Endometrial microvascular endothelial cells (primary cell): Measurements from ENCODE around the gene NECAB2. TPM values are rescaled to one million over a fixed set of nuclear protein-coding genes. Genes with fewer than 3 reads are reported as not detected.

Experiments
- in situ Hi-C: cut with HindIII; loops from 2 replicates; pipeline ENCODE4 v1.10.0; 2017; ENCODE audit warnings: low sequenced_read_pairs, low pct_unique_long_range_greater_than_20kb; ENCODE audit errors: inconsistent ontology term
- total RNA-seq: library from RNA; depleted of rRNA; stranded (reverse); fragments of >200 nt; gene quantifications from one replicate; pipeline ENCODE4 v1.2.3, GENCODE V29; 2015; ENCODE audit errors: inconsistent ontology term

NECAB2 gene
- total RNA-seq, 1 donor from 2014 or later, result not detected

DNA sequence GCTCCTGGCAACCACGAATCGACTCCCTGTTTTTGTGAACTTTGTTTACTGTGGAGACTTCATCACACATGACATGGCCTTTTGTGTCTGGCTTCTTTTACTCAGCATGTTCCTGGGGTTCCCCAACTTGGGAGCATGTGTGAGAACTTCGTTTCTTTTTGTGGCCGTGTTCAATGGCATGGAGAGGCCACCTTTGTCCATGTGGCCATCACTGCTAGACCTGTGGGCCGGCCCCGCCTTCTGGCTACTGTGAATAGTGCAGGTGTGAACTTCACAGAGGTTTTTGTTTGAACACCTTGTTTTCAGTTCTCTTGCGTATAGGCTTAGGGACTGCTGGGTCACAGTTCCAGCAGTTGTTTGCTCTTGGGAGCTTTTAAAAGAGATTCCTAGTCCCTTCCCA lies 80.2 kb downstream of the NECAB2 start:
- in situ Hi-C loops, result no loop called here

DNA sequence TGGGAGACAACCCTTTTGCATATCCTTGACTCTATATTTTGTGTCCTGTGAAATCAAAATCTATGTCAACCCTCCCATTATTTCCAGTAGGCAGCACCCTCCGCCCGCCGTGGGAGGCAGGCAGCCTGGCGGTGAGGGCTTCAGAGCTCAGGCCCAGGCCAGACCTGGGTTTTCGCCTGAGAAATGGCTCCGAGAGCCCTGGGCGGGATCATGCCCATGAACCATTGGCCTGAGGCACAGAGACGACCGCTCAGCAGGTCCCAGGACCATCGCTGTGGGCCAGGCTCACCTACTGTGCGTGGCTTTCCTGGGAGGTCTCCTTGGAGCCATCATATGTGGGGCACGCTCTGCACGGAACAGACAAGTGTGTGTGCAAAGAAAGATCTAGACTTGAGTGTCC lies 80.8 kb downstream of the NECAB2 start:
- in situ Hi-C loops, result no loop called here

DNA sequence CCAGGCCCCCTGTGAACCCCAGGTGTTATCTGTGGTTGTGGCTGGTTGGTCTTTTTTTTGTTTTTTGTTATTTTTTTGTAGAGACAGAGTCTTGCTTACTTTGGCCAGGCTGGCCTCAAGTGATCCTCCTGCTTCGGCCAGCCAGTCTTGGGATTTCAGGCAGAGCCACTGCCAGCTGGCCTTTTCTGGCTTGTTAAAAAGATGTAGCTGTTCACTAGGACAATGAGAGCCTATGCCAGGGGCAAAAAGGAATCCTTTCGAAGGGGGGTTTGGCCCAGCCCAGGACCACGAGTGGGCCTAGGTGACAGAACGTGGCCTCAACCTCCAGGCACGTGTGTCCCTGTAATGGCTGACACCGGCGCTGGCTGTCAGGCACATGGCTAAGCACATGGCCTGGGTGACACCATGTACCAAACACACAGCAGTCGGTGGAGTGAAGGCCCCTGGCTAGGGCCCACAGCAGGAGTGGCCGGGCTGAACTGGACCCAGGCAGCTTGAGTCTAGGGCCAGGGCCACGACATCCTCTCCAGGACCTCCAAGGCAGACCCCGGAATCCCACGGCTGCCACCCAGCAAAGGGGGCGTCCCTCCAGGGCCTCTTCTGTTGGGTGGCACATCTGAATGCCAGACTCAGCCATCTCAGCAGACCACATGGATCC lies 81.5 kb downstream of the NECAB2 start:
- in situ Hi-C loops, result no loop called here

GRCh38 chr16:84050316-84050715 lies 82.3 kb downstream of the NECAB2 start:
- in situ Hi-C loops, result no loop called here

GRCh38 chr16:84052071-84052622 lies 84.1 kb downstream of the NECAB2 start:
- in situ Hi-C loops, result no loop called here

Other genes with a start within 250 kb of the NECAB2 start
- 13.7 TPM for gene HSBP1, start 160.3 kb upstream of the NECAB2 start, total RNA-seq
- gene MLYCD, start 69.1 kb upstream of the NECAB2 start, total RNA-seq, result 1.8 TPM
- gene OSGIN1, start 15.0 kb upstream of the NECAB2 start, total RNA-seq, result 11.1 TPM
- not detected for gene SLC38A8, start 74.6 kb downstream of the NECAB2 start, total RNA-seq
- gene MBTPS1, start 148.7 kb downstream of the NECAB2 start, total RNA-seq, result 135 TPM
- 20.6 TPM for gene HSDL1, start 176.9 kb downstream of the NECAB2 start, total RNA-seq
- not detected for gene DNAAF1, start 177.1 kb downstream of the NECAB2 start, total RNA-seq
- gene TAF1C, start 218.8 kb downstream of the NECAB2 start, total RNA-seq, result 51.9 TPM
- not detected for gene ADAD2, start 222.9 kb downstream of the NECAB2 start, total RNA-seq